T-helper 1 cell treated with Interleukin-12 subunit alpha and Interleukin-12 subunit beta and Interleukin-4 antibody, amounts not matched to agents 30 ng/mL and 1 ng/mL, for 36 hours (primary cell): ENCODE results near the gene IGSF8. TPM values are rescaled to one million over a fixed set of nuclear protein-coding genes. Genes with fewer than 3 reads are reported as not detected.
"Not testable (repeated sequence)": the region's sequence is repeated elsewhere in the genome, so short reads cannot be mapped to it uniquely, and the experiment has no call there.

ENCODE experiments used
- intact Hi-C: fragments of 100-400 bp; cut with micrococcal nuclease; formaldehyde crosslinking; loops from one replicate; pipeline ENCODE4 v1.15.1; 2024
- total RNA-seq: library from RNA; stranded (reverse); gene quantifications from 2 replicates; pipeline ENCODE4 v1.2.3, GENCODE V29; 2022

Gene IGSF8
- total RNA-seq, 1 donor from 2014 or later = 27.8 TPM

- intact Hi-C loops = no loop called here
Observed at GRCh38 chr1:160069460-160070231, 28.8 kb downstream of the IGSF8 start, which contains the start of gene KCNJ10. Gene KCNJ10 (minus strand): TSS chr1:160070160. CDS start chr1:160042532, 27,628 bp downstream.

- intact Hi-C loops = no loop called here
Observed at GRCh38 chr1:160068225-160068624, 30.2 kb downstream of the IGSF8 start.

- intact Hi-C loops = no loop called here
Observed at GRCh38 chr1:160066829-160067745, 31.3 kb downstream of the IGSF8 start.

GRCh38 chr1:160064746-160065145 is 33.7 kb downstream of the IGSF8 start:
- intact Hi-C loops = no loop called here

GRCh38 chr1:160064164-160064563 is 34.3 kb downstream of the IGSF8 start:
- intact Hi-C loops = no loop called here

- intact Hi-C loops = no loop called here
Observed at GRCh38 chr1:160063176-160063575, 35.2 kb downstream of the IGSF8 start.

GRCh38 chr1:160062230-160062532 is 36.2 kb downstream of the IGSF8 start:
- intact Hi-C loops = no loop called here

- intact Hi-C loops = no loop called here
Observed at GRCh38 chr1:160061369-160062229, 36.8 kb downstream of the IGSF8 start.

GRCh38 chr1:160058087-160058486 is 40.3 kb downstream of the IGSF8 start:
- intact Hi-C loops = no loop called here

- intact Hi-C loops = no loop called here
Observed at GRCh38 chr1:160056648-160057169, 41.7 kb downstream of the IGSF8 start.

GRCh38 chr1:160053548-160054365 is 44.7 kb downstream of the IGSF8 start:
- intact Hi-C loops = no loop called here

GRCh38 chr1:160052936-160053335 is 45.5 kb downstream of the IGSF8 start:
- intact Hi-C loops = no loop called here

- intact Hi-C loops = no loop called here
Observed at GRCh38 chr1:160050619-160051018, 47.8 kb downstream of the IGSF8 start.

GRCh38 chr1:160050182-160050581 is 48.2 kb downstream of the IGSF8 start:
- intact Hi-C loops = not testable (repeated sequence)

GRCh38 chr1:160049101-160049500 is 49.3 kb downstream of the IGSF8 start:
- intact Hi-C loops = loop anchor here (5.0 kb wide), 1 partner anchor 203 kb away; no protein-coding TSS in a partner anchor

GRCh38 chr1:160048335-160048734 is 50.1 kb downstream of the IGSF8 start:
- intact Hi-C loops = loop anchor here (5.0 kb wide), 1 partner anchor 204 kb away; no protein-coding TSS in a partner anchor

- intact Hi-C loops = loop anchor here (5.0 kb wide), 1 partner anchor 205 kb away; no protein-coding TSS in a partner anchor
Observed at GRCh38 chr1:160047111-160047991, 51.1 kb downstream of the IGSF8 start.

- intact Hi-C loops = loop anchor here (1.0 to 5.0 kb wide), 4 partner anchors 15 to 206 kb away; partner anchors contain the start of gene PIGM
Observed at GRCh38 chr1:160046494-160047110, 51.8 kb downstream of the IGSF8 start.
